Measurements from ENCODE around the gene FIGN. TPM values are rescaled to one million over a fixed set of nuclear protein-coding genes. Genes with fewer than 3 reads are reported as not detected.

Gene FIGN
- total and polyA plus RNA-seq, 2 of the 13 experiments (the other 11 are each of a cell fraction or from before 2014, with no cell fraction given) = 6.6 to 6.7 TPM

GRCh38 chr2:163690896-163691295 lies 44.9 kb downstream of the FIGN start:
- Histone ChIP-seq H3K4me2 (ENCODE audit: low read depth, low read length) (no peak overlapping the region), H3K9me3 (ENCODE audit: low read length) (no peaks in the 10 kb centered on the region), H3K4me1 (ENCODE audit: insufficient read depth, low read length) (peaks cover 12% of the 10 kb centered on the region), H3K9ac (ENCODE audit: insufficient read depth, low read depth, low read length) (no peak overlapping the region), H2AFZ (ENCODE audit: low read length) (no peak overlapping the region), H4K20me1 (ENCODE audit: insufficient read depth, low read length) (no peaks in the 10 kb centered on the region), H3K79me2 (ENCODE audit: insufficient read depth, low read length) (peaks cover 8% of the 10 kb centered on the region), H3K36me3 (replicated peaks in 1 of 2; ENCODE audit: control insufficient read depth in 1 of 2, insufficient read depth in 2 of 2, low read length in 2 of 2) (no peaks in the 10 kb centered on the region), H3K27me3 (ENCODE audit: control insufficient read depth in 1 of 2, insufficient read depth in 2 of 2, low read length in 2 of 2) (no peaks in the 10 kb centered on the region), H3K27ac (ENCODE audit: extremely low read length, insufficient read depth, low read length) (no peak overlapping the region), H3K4me3 (replicated peaks in 1 of 3; ENCODE audit: insufficient read depth in 1 of 3, low read depth in 2 of 3, low read length in 3 of 3) (no peak overlapping the region)
- intact Hi-C loops (cut with micrococcal nuclease; ENCODE audit: unreplicated experiment) (no loop called here), in situ Hi-C loops (cut with HindIII; ENCODE audit: extremely low pct_ligation_motif_present, low pct_unique_long_range_greater_than_20kb) (no loop called here)
- WGBS (ENCODE audit: low lambda C conversion rate) = 93% methylated on average over 2 of the region's 2 CpGs
- BruUV-seq (replicated peaks) = no TSS peak
- ChIA-PET CTCF (ENCODE audit: low intra/inter-chr PET ratio, low total read pairs) (no interaction called here), POLR2A (no interaction called here)
- ATAC-seq = no peak
- FAIRE-seq = no peak
- no peak for DNase-seq (ENCODE audit: low spot score)
- TF ChIP-seq ZNF513 (CRISPR knock-in tag; conservative IDR thresholded peaks at IDR 0.05) = no peak
- no peak for TF ChIP-seq SKIL (CRISPR knock-in tag; IDR thresholded peaks at IDR 0.05; ENCODE audit: borderline replicate concordance)
- TF ChIP-seq ZNF160 (CRISPR knock-in tag; IDR thresholded peaks at IDR 0.05) = no peak
- no peak for TF ChIP-seq ZNF570 (CRISPR knock-in tag; IDR thresholded peaks at IDR 0.05; ENCODE audit: borderline replicate concordance)
- TF ChIP-seq, protein P1, sequence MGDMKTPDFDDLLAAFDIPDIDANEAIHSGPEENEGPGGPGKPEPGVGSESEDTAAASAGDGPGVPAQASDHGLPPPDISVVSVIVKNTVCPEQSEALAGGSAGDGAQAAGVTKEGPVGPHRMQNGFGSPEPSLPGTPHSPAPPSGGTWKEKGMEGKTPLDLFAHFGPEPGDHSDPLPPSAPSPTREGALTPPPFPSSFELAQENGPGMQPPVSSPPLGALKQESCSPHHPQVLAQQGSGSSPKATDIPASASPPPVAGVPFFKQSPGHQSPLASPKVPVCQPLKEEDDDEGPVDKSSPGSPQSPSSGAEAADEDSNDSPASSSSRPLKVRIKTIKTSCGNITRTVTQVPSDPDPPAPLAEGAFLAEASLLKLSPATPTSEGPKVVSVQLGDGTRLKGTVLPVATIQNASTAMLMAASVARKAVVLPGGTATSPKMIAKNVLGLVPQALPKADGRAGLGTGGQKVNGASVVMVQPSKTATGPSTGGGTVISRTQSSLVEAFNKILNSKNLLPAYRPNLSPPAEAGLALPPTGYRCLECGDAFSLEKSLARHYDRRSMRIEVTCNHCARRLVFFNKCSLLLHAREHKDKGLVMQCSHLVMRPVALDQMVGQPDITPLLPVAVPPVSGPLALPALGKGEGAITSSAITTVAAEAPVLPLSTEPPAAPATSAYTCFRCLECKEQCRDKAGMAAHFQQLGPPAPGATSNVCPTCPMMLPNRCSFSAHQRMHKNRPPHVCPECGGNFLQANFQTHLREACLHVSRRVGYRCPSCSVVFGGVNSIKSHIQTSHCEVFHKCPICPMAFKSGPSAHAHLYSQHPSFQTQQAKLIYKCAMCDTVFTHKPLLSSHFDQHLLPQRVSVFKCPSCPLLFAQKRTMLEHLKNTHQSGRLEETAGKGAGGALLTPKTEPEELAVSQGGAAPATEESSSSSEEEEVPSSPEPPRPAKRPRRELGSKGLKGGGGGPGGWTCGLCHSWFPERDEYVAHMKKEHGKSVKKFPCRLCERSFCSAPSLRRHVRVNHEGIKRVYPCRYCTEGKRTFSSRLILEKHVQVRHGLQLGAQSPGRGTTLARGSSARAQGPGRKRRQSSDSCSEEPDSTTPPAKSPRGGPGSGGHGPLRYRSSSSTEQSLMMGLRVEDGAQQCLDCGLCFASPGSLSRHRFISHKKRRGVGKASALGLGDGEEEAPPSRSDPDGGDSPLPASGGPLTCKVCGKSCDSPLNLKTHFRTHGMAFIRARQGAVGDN (CRISPR knock-in tag; IDR thresholded peaks at IDR 0.05) = no peak
- TF ChIP-seq ZNF24 (IDR thresholded peaks at IDR 0.05) = no peak
- TF ChIP-seq ZNF501 (CRISPR knock-in tag; IDR thresholded peaks at IDR 0.05) = no peak
- TF ChIP-seq ZNF589 (CRISPR knock-in tag; conservative IDR thresholded peaks at IDR 0.05) = no peak
- no peak for TF ChIP-seq SMARCC2 (IDR thresholded peaks at IDR 0.05)
- TF ChIP-seq SRF (IDR thresholded peaks at IDR 0.05; ENCODE audit: low read depth, low read length) = no peak
- no peak for TF ChIP-seq EP300 (IDR thresholded peaks at IDR 0.05; ENCODE audit: low read depth in 2 of 2, low read length in 2 of 2)
- TF ChIP-seq EP300 (CRISPR knock-in tag; IDR thresholded peaks at IDR 0.05; ENCODE audit: borderline replicate concordance) = no peak
- TF ChIP-seq TMF1 (CRISPR knock-in tag; IDR thresholded peaks at IDR 0.05; ENCODE audit: low read depth) = no peak

All from HepG2 (cell line).